H9 (cell line): Measurements from ENCODE around the gene GPC6. TPM values are rescaled to one million over a fixed set of nuclear protein-coding genes. Genes with fewer than 3 reads are reported as not detected.

Source experiments
- DNase-seq: peaks from one replicate; pipeline ENCODE4 v3.0.0-alpha.2; 2017
- H2AFZ ChIP-seq: one replicate; pipeline ENCODE4 v1.6.1; 2013; ENCODE audit warnings: mild to moderate bottlenecking, low read length, control low read depth, moderate library complexity
- H2AK5ac ChIP-seq: 2 replicates; pipeline ENCODE4 v1.6.1; 2013; ENCODE audit warnings: low read length, control low read depth, mixed read lengths; ENCODE audit not compliant: insufficient read length
- H2BK120ac ChIP-seq: one replicate; pipeline ENCODE4 v1.6.1; 2013; ENCODE audit warnings: low read depth, mild to moderate bottlenecking, low read length, control low read depth, inconsistent platforms; ENCODE audit not compliant: poor library complexity, severe bottlenecking
- H2BK12ac ChIP-seq: 2 replicates; pipeline ENCODE4 v1.6.1; 2013; ENCODE audit warnings: low read length, control low read depth, mixed read lengths, low read depth; ENCODE audit not compliant: insufficient read length
- H2BK15ac ChIP-seq: 2 replicates; pipeline ENCODE4 v1.6.1; 2013; ENCODE audit warnings: low read depth, low read length, control low read depth
- H2BK20ac ChIP-seq: one replicate; pipeline ENCODE4 v1.6.1; 2013; ENCODE audit warnings: low read depth, mild to moderate bottlenecking, low read length, control low read depth, inconsistent platforms; ENCODE audit not compliant: poor library complexity, severe bottlenecking
- H2BK5ac ChIP-seq: 2 replicates; pipeline ENCODE4 v1.6.1; 2013; ENCODE audit warnings: low read length, control low read depth, mixed read lengths; ENCODE audit not compliant: insufficient read length
- H3K14ac ChIP-seq: 2 replicates; pipeline ENCODE4 v1.6.1; 2013; ENCODE audit warnings: low read length, control low read depth; ENCODE audit not compliant: insufficient read depth
- H3K18ac ChIP-seq: 2 replicates; pipeline ENCODE4 v1.6.1; 2013; ENCODE audit warnings: low read depth, mild to moderate bottlenecking, mixed read lengths, low read length, control low read depth; ENCODE audit not compliant: insufficient read length
- H3K23ac ChIP-seq: 2 replicates; pipeline ENCODE4 v1.6.1; 2013; ENCODE audit warnings: low read length, control low read depth, mixed read lengths, low read depth; ENCODE audit not compliant: insufficient read length
- H3K23me2 ChIP-seq: 2 replicates; pipeline ENCODE4 v1.6.1; 2013; ENCODE audit warnings: low read depth, mild to moderate bottlenecking, mixed read lengths, low read length, control low read depth; ENCODE audit not compliant: insufficient read length, poor library complexity, severe bottlenecking
- H3K27ac ChIP-seq: 2 replicates; pipeline ENCODE4 v1.5.1; 2013; ENCODE audit warnings: low read length, control low read depth, mixed read lengths, low read depth; ENCODE audit not compliant: insufficient read length
- H3K27me3 ChIP-seq: 2 replicates; pipeline ENCODE4 v1.6.1; 2013; ENCODE audit warnings: low read length, control low read depth, inconsistent platforms; ENCODE audit not compliant: insufficient read depth
- H3K4ac ChIP-seq: 2 replicates; pipeline ENCODE4 v1.6.1; 2013; ENCODE audit warnings: low read depth, mild to moderate bottlenecking, control low read depth, inconsistent platforms, low read length, moderate library complexity
- H3K4me1 ChIP-seq: 2 replicates; pipeline ENCODE4 v1.6.1; 2013; ENCODE audit warnings: low read length, control low read depth, inconsistent platforms; ENCODE audit not compliant: insufficient read depth
- H3K4me2 ChIP-seq: 2 replicates; pipeline ENCODE4 v1.6.1; 2013; ENCODE audit warnings: low read length, control low read depth, mixed read lengths; ENCODE audit not compliant: insufficient read length, insufficient read depth
- H3K56ac ChIP-seq: 2 replicates; pipeline ENCODE4 v1.6.1; 2013; ENCODE audit warnings: low read depth, mild to moderate bottlenecking, mixed read lengths, low read length, control low read depth; ENCODE audit not compliant: insufficient read length
- H3K79me1 ChIP-seq: 2 replicates; pipeline ENCODE4 v1.6.1; 2013; ENCODE audit warnings: low read depth, mild to moderate bottlenecking, moderate library complexity, low read length, control low read depth, inconsistent platforms; ENCODE audit not compliant: insufficient read depth, poor library complexity, severe bottlenecking
- H3K79me2 ChIP-seq: 2 replicates; pipeline ENCODE4 v1.6.1; 2013; ENCODE audit warnings: low read length, control low read depth, inconsistent platforms; ENCODE audit not compliant: insufficient read depth
- H3K9ac ChIP-seq: 2 replicates; pipeline ENCODE4 v1.6.1; 2013; ENCODE audit warnings: low read length, control low read depth, mixed read lengths; ENCODE audit not compliant: insufficient read length; ENCODE audit errors: extremely low read depth
- H3K9me3 ChIP-seq: one replicate; pipeline ENCODE4 v1.6.1; 2013; ENCODE audit warnings: low read depth, low read length, inconsistent platforms; ENCODE audit not compliant: control insufficient read depth
- H3T11ph ChIP-seq: one replicate; pipeline ENCODE4 v1.6.1; 2013; ENCODE audit warnings: mild to moderate bottlenecking, low read length, control low read depth, inconsistent platforms
- H4K20me1 ChIP-seq: one replicate; pipeline ENCODE4 v1.6.1; 2013; ENCODE audit not compliant: control insufficient read depth, insufficient read length, insufficient read depth
- H4K5ac ChIP-seq: 2 replicates; pipeline ENCODE4 v1.6.1; 2013; ENCODE audit warnings: low read depth, mild to moderate bottlenecking, mixed read lengths, low read length, control low read depth; ENCODE audit not compliant: insufficient read length
- H4K8ac ChIP-seq: replicated peaks from 2 replicates; pipeline ENCODE4 v1.6.1; 2013; ENCODE audit warnings: low read length, control low read depth, mixed read lengths, low read depth; ENCODE audit not compliant: insufficient read length
- H4K91ac ChIP-seq: 2 replicates; pipeline ENCODE4 v1.6.1; 2013; ENCODE audit warnings: low read depth, mild to moderate bottlenecking, moderate library complexity, mixed read lengths, low read length, control low read depth; ENCODE audit not compliant: insufficient read length
- H3K27ac Mint-ChIP-seq, 3 experiments: 2 replicates in 2 of 3; 3 replicates in 1 of 3; pipeline ENCODE4 v1.8.0; 2020 to 2021; ENCODE audit warnings: mixed read lengths in 3 of 3, mild to moderate bottlenecking in 1 of 3, moderate library complexity in 1 of 3
- H3K27me3 Mint-ChIP-seq: 2 replicates; pipeline ENCODE4 v1.8.0; 2021; ENCODE audit warnings: low read depth, mild to moderate bottlenecking, moderate library complexity, mixed read lengths
- H3K36me3 Mint-ChIP-seq, 3 experiments: 2 replicates in 2 of 3; 3 replicates in 1 of 3; pipeline ENCODE4 v1.8.0; 2020 to 2021; ENCODE audit warnings: low read depth in 3 of 3, mixed read lengths in 3 of 3; ENCODE audit not compliant: insufficient read depth in 1 of 3
- H3K4me1 Mint-ChIP-seq, 2 experiments: 2 replicates each; pipeline ENCODE4 v1.8.0; 2020; ENCODE audit warnings: mixed read lengths in 2 of 2
- H3K4me3 Mint-ChIP-seq, 2 experiments: 2 replicates in 1 of 2; 3 replicates in 1 of 2; pipeline ENCODE4 v1.8.0; 2020 to 2021; ENCODE audit warnings: mild to moderate bottlenecking in 2 of 2, mixed read lengths in 2 of 2, moderate library complexity in 1 of 2
- H3K9me3 Mint-ChIP-seq, 2 experiments: 2 replicates in 1 of 2; 3 replicates in 1 of 2; pipeline ENCODE4 v1.8.0; 2020; ENCODE audit warnings: mild to moderate bottlenecking in 2 of 2, mixed read lengths in 2 of 2, moderate library complexity in 1 of 2
- WGBS: extraction: QIAGEN DNeasy Blood & Tissue Kit; methylation state at CpG from one replicate; pipeline ENCODE4 v1.1.7; 2013; ENCODE audit warnings: missing lambda C conversion rate, low lambda C conversion rate, mixed read lengths; ENCODE audit not compliant: insufficient read length; ENCODE audit errors: extremely low coverage; 5-methylcytosine and 5-hydroxymethylcytosine counted together
- total RNA-seq: library from RNA; stranded (reverse); gene quantifications from 2 replicates; pipeline ENCODE4 v1.2.1, GENCODE V29; 2021
- TF ChIP-seq, protein P1 (sequence below): fragments of 200-600 bp; sonication (generic); conservative IDR thresholded peaks from 3 replicates; pipeline ENCODE4 v1.8.0; 2021; ENCODE audit warnings: antibody characterized with exemption, mild to moderate bottlenecking

Gene GPC6
- total RNA-seq, 1 experiment from 2014 or later: 15.6 TPM

GRCh38 chr13:93673885-93674284 is 447.3 kb downstream of the GPC6 start:
- Histone ChIP-seq H3K27me3 (no peaks in the 10 kb centered on the region), H4K91ac (no peak overlapping the region), H2BK20ac (no peak overlapping the region), H3K4me1 (no peaks in the 10 kb centered on the region), H3T11ph (no peak overlapping the region), H4K5ac (no peak overlapping the region), H3K9ac (no peak overlapping the region), H3K4me2 (no peak overlapping the region), H3K23me2 (no peaks in the 10 kb centered on the region), H4K8ac (no peak overlapping the region), H2AFZ (no peak overlapping the region), H3K56ac (no peak overlapping the region), H3K9me3 (no peaks in the 10 kb centered on the region), H3K23ac (no peak overlapping the region), H2BK5ac (no peak overlapping the region), H3K79me2 (no peaks in the 10 kb centered on the region), H3K14ac (no peak overlapping the region), H3K79me1 (no peaks in the 10 kb centered on the region), H3K27ac (no peak overlapping the region), H2BK12ac (no peak overlapping the region), H3K18ac (no peak overlapping the region), H4K20me1 (no peaks in the 10 kb centered on the region), H3K4ac (no peak overlapping the region), H2BK15ac (no peak overlapping the region), H2AK5ac (no peak overlapping the region), H2BK120ac (no peak overlapping the region)
- Mint-ChIP-seq H3K27me3 (no peaks in the 10 kb centered on the region), H3K4me1 (no peaks in the 10 kb centered on the region), H3K4me3 (no peak overlapping the region), H3K36me3 (peaks cover 0 to 4% (median 0%) of the 10 kb centered on the region in 3 experiments; a peak in 3 of 7 replicates), H3K27ac (no peak overlapping the region; a peak in 1 of 7 replicates), H3K9me3 (peaks cover 0 to 4% of the 10 kb centered on the region in 2 experiments; a peak in 2 of 5 replicates)
- WGBS: no CpG with 5 or more reads among the region's 3 CpGs
- no peak for DNase-seq
- TF ChIP-seq, protein P1, sequence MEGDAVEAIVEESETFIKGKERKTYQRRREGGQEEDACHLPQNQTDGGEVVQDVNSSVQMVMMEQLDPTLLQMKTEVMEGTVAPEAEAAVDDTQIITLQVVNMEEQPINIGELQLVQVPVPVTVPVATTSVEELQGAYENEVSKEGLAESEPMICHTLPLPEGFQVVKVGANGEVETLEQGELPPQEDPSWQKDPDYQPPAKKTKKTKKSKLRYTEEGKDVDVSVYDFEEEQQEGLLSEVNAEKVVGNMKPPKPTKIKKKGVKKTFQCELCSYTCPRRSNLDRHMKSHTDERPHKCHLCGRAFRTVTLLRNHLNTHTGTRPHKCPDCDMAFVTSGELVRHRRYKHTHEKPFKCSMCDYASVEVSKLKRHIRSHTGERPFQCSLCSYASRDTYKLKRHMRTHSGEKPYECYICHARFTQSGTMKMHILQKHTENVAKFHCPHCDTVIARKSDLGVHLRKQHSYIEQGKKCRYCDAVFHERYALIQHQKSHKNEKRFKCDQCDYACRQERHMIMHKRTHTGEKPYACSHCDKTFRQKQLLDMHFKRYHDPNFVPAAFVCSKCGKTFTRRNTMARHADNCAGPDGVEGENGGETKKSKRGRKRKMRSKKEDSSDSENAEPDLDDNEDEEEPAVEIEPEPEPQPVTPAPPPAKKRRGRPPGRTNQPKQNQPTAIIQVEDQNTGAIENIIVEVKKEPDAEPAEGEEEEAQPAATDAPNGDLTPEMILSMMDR: no peak
